GM19035 (cell line): ENCODE data around the gene LPCAT1.
"Not testable (repeated sequence)": the region's sequence is repeated elsewhere in the genome, so short reads cannot be mapped to it uniquely, and the experiment has no call there.

Experiments used
- ATAC-seq: cut with Tn5 transposase; IDR thresholded peaks from one replicate; pipeline ENCODE4 v1.9.1; 2021; ENCODE audit not compliant: unreplicated experiment

Gene LPCAT1

DNA sequence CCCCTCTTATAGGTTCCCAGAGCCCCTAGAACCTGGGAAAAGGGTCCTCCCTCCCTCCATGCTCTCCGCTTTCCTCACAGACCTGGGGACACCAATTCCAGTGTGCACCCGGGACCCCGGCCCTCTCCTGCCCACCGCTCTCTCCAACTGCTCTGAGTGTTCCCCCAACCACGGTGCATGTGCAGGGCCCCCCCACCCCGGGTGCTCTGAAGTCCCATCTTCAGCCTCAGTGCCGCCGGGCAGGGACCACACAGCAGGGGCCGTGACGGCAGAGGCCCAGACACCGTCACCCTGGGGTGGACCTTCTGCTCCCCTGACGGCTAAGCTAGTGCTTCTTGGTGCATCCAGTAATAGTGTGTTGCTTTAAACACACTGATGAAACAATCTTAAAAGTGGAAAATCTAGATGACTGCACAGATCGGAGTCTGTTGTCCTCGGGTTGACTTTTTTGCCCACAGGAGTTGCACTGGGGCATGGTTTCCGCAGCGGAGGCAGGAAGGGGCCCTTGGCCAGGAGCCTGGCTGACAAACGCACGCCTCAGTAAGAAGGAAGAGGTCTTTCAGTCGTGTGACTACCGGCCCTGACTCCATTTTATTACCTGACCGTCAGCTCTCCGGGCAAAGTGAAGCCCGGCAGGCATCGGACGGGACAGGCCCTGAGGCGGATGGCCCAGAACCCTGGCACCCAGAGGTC is 42.3 kb downstream of the LPCAT1 start:
- ATAC-seq: no peak

DNA sequence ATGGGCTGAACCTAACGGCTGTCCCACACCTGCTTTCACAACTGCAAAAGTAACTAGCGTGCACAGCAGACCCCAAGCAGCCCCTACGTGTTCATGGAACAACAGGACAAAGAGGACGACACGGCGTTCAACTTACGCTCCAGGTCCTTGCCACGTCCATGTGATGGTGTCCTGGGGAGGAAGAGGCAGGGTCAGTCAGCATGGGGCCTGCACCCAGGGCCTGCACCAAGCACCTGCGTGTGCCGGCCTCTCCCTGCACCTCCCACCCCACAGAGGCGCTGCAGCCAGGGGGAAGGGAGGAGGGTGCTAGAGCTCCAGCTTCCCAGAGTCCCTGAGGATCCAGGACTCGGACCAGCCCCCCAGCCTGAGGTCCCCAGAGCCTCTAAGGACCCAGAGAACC is 43.0 kb downstream of the LPCAT1 start:
- ATAC-seq: no peak

GRCh38 chr5:1480217-1480616 is 43.5 kb downstream of the LPCAT1 start:
- ATAC-seq: no peak

DNA sequence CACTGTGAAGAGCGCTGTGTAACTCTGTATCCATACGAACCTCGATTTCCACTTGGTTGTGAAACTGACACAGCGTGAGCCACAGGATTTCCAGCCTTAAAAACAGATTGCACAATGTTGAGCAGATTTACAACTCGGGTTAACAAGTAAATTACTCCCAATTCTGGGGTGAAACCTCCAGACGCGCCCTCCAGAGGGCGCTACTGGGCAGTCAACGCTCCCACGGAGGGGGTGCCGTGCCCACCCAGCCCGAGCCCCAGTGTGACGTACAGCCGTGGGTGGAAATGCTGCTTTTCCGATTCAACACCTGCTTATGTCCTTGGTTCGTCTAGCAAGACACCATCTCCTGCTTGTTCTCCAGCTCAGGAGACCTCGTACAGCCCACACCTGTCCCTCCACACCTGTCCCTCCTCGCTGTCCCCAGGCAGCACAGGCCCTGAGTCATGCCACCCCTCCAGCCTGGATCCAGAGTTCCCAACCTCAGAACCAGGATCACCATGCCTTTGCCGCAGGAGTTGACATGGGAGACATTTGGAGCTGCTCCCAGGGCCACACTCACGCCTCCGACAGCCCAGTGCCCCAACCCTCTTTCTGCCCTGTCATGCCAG is 44.1 kb downstream of the LPCAT1 start:
- ATAC-seq: no peak

DNA sequence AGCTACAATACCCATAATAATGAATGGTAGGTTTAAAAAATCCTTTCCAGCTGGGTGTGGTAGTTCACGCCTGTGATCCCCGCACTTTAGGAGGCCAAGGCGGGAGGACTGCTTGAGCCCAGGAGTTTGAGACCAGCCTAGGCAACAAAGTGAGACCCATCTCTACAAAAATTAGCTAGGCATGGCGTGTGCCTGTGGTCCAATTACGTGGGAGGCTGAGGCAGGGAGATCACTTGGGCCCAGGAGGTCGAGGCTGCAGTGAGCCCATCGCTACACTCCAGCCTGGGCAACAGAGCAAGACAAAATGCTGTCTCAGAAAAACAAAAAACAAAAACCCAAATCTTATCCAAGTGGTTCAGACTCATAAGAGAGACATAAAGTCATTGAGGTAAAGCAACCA is 44.7 kb downstream of the LPCAT1 start:
- no peak for ATAC-seq

- no peak for ATAC-seq
Measured at GRCh38 chr5:1478271-1479035, 45.3 kb downstream of the LPCAT1 start.

GRCh38 chr5:1477341-1477740 is 46.4 kb downstream of the LPCAT1 start:
- no peak for ATAC-seq

- ATAC-seq: no peak
Measured at GRCh38 chr5:1476967-1477310, 46.8 kb downstream of the LPCAT1 start.

- no peak for ATAC-seq
Measured at GRCh38 chr5:1476181-1476966, 47.4 kb downstream of the LPCAT1 start.

DNA sequence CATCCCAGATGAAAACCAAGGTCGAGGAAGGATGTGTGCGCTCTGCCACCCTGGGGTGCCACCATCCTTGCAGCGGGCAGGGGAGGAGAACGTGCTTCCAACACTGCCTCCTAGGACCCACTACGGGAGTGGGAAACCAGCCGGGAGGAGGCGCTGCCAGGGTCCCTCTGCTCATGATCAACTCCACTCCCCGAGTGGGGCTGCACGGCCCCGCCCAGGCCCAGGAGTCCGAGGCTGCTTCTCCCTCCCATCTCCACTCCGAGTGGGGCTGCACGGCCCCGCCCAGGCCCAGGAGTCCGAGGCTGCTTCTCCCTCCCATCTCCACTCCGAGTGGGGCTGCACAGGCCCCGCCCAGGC is 48.2 kb downstream of the LPCAT1 start:
- not testable (repeated sequence) for ATAC-seq

GRCh38 chr5:1474866-1475543 is 48.8 kb downstream of the LPCAT1 start:
- no peak for ATAC-seq

DNA sequence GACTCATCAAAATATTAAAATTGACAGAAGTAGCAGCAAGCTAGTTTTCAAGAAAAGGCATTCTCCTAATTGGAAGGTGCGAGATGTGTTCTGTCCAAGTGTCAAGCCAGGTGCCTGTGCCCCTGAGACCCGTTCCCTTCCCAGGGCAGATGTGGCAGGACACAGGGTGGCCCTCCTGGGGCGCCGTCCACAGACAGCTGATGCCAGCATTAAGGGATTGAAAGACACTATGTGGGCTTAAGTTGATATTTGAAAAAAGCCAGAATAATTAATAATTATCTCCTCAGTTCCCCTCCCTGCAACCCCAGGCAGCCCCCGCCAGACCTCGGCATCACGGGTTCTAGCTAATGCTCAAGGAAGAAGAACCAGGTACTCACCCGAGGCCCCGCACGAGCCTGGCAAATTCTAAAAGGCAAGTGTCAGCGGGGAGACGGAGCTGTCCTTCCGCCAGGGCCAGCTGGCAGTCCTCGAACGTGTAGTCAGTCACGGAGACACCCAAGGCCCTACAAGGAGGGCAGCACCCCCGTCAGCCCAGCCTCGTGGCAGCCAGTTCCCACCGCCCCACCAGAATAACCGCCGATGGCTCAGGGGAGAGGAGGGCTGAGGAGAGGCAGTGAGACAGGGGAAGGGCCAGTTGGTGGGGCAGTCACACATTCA is 49.4 kb downstream of the LPCAT1 start:
- ATAC-seq: no peak

DNA sequence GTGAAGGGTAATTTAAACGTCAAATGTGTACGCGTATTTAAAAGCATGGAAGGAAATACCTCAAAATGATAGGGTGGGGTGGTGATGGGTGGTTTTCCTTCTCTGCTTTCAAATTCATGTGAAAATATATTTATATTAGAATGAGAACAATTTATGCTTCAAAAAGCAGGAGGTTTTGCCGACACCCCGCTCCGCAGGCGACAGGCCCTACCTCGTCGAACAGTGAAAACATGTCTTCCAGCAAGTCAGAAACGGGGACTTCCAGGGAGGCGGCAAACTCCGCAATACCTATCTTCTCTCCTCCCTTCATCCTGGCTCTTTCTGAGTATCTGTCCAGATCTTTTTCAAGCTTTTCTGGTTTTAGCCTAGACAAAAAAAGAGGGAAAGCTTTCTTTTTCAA is 50.0 kb downstream of the LPCAT1 start:
- no peak for ATAC-seq

- ATAC-seq: no peak
Measured at GRCh38 chr5:1472964-1473628, 50.7 kb downstream of the LPCAT1 start.

- ATAC-seq: no peak
Measured at GRCh38 chr5:1471997-1472963, 51.5 kb downstream of the LPCAT1 start.

DNA sequence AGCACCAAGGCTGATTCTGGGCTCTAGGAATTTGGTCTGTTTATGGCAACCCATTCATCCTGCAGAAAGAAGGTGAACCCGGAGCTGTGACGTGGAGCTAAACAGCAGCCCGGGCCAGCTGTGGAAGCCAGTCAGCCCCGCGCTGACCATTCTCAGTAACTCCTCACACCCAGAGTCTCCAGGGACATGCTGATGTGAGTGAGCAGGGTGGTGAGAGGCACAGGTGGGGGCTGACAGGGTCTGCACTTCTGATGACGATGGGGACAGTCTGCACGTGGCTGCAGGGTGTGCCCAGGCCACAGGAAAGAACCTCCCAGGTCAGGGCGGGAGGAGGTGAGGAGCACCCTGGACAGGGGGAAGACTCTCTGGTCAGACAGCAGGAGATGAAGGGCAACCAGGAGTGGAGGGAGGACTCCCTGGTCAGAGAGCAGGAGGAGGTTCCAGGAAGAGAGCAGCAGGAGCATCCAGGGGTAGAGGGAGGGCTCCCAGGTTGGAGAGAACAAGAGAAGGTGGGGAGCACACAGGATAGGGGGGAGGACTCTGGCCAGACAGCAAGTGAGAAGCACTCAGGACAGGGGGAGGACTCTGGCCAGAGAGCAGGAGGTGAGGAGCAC is 52.4 kb downstream of the LPCAT1 start:
- ATAC-seq: no peak

DNA sequence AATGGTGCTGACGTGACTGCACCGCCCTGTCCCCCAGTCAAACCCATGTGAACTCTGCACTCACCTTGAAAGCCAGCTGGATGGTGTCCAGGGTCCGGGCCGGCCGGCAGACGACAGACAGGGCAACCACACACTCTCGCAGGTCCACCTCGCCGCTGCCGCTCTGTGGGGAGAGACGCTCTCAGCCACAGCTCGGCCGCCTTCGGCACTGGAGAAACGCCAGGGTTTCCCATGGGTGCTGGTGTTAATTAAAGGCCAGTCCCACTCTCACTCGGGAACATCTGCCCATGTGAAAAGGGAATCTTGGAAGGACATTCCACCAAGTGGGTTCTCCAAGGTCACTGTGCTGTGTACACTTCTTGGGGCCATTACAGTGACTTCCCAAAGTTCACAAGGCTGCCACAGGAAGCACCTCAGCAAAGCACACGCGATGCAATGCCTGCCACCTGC is 53.0 kb downstream of the LPCAT1 start:
- no peak for ATAC-seq
